HG03432 (cell line): ENCODE data around the gene FOXJ1.

Experiments used
- ATAC-seq: cut with Tn5 transposase; IDR thresholded peaks from one replicate; pipeline ENCODE4 v1.9.1; 2021; ENCODE audit warnings: mild to moderate bottlenecking, moderate library complexity; ENCODE audit not compliant: unreplicated experiment

The FOXJ1 gene

DNA sequence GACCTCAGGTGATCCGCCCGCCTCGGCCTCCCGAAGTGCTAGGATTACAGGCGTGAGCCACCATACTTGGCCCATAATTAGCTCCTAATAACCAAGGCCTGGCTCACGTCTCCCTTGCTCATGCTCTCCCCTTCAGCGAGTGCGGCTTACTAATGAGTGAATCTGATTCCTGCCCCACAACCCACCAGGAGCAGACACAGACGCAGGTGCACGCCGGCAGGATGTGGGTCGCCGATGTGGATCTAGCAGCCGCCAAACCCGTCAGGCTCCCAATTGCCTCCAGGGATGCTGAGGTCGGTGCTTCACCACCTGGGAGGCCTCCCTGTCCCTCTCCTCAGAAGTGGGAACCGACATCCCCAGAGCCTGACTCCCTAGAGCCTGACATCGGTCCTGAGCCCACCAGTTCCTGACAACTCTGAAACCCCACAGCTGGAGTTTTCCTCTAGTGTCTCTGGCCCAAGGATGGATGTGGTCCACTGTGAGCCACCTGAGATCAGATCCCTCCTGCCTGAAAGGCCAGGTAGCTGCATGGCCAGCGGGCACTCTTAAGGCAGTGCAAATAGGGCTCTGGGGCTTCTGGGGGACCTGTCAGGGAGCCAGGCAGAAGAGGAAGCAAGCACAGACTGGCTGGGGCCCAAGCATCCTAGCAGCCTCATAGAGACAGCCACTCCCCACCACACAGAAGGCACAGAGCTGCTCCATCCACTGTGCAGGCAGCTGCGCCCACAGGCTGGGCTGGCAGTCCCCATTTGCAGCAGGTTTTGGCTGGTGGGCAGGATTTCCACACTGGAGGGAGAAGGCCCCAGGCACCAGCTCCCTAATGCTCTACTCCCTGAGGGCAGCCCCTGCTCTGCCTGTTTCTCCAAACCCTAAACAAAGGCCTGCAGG is 48.3 kb downstream of the FOXJ1 start:
- no peak for ATAC-seq

DNA sequence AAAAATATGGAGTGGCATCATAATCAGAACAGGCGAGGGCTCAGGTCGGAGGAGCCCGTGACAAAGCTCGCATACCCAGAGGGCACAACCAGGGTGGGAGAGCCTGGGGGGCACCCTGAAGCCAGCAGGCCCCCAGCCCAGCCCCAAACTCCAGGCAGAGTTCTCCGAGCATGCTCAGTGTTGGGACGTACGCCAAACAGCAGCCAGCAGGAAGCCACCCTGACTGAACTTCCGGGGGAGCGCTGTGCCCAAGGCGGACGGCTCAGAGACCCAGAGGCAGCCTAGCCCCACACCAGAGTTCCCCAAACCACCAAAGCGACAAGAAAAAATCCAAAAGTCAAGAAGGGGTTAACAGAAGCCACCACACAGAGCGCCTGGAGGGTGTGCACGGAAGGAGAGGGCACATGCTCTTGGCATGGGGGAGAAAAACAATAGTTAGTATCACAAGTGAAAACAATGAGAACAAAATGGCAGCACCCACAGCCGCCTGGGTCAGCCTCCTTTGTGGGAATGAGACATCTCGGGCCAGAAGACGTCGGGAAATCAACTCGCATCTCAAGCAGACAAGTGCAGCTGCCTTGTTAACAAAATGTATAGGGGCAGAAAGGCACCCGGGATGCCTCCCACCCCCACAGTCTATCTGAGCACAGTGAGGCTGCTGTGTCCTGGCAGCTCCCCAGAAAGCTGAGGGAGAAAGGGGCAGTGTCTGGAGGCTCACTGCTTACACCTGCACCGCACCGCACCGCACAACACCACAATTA is 49.3 kb downstream of the FOXJ1 start:
- ATAC-seq = no peak

GRCh38 chr17:76090517-76091129 is 50.4 kb downstream of the FOXJ1 start:
- ATAC-seq = no peak

DNA sequence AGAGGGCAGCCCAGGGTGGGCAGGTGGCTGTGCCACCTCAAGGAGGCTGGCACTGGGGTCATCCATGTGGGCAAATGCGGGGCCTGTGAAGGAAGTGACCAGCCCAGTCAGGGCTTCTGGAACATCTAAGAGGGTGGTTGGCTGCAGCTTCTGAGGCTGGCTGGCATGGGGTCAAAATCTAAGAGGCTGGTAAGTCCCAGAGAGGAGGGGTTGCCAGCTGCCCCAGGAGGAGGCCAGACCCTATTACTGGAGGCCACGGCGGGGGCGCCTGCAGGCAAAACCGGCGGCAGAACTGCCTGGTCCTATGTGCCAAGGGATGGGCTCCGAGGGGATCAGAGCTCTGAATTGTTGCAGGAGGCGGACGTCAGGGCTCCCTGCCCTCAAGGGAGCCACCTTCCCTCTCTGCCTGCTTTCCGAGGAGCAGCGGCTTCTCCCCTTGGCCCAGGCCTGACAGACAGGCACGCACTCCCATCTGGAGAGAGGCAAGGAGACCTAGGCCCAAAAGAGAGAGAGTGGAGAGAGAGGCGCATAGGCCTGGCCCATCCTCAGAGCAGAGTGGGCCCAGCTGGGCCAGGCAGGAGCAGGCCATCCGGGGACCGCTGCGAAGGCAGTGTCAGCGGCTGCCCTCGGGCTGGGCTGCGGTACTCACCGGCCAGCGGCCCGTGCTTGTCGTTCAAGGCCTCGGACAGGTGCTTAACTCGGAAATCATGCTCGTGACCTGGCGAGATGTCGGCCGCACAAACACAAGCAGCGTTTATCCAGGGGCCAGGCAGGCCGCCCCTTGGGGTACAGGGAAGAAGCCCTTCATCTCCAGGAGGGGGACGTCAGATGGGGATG is 51.1 kb downstream of the FOXJ1 start:
- no peak for ATAC-seq

DNA sequence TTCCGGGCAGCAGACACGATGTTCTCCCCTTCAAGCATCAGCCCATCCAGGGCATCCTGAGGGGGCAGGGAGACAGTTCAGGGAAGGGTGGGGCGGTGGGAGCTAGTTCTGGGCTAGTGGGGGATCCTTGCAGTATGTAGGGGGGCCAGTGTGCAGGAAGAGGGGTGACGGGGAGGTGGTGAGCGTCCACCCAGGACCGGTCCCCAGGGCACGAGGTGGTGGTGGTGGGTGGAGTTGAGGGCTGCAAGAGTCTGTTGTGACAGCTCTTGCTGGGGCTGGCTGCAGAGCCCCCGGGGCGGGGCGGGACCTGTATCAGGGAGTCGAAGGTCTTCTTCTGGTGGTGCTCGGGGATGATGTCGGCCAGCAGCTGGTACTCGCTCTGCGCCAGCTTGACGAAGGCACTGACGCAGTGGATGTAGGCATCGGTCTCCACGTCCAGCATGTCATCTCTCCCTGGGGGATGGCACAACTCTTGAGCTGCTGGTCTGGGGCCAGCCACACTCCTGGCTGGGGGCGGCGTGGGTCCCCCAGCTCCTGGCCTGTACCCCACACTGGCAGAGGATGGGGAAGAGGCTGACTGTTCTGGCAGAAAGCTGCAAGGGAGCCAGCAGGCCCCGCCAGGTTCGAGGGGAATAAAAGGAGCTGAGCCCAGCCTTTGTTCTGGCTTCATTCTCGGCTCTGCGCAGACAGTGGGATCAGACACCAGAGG is 52.0 kb downstream of the FOXJ1 start:
- no peak for ATAC-seq

- ATAC-seq = no peak
Observed at GRCh38 chr17:76088041-76088867, 52.8 kb downstream of the FOXJ1 start.

DNA sequence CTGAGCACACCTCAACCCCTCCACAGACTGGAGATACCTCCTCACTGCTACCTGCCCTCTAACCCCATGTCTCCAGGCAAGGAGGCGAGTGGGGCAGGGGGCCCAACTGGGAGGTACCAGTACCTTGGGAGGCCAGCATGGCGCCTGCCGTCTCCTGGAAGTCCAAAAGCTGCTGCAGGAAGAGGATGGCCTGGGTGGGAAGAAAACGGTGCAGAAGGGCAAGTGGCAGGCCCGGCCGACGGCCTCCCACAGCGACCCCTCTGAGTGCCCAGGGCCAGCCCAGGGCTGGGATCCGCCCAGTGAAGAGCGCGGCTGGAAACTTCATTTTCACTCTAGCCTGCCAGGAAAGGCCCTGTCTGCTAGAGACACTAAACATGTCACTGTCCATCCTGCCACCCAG is 53.5 kb downstream of the FOXJ1 start:
- no peak for ATAC-seq

- no peak for ATAC-seq
Observed at GRCh38 chr17:76086384-76086783, 54.7 kb downstream of the FOXJ1 start.
